IMR-90 (cell line): Measurements from ENCODE around the gene CDH13. TPM values are rescaled to one million over a fixed set of nuclear protein-coding genes. Genes with fewer than 3 reads are reported as not detected.

Experiments used
- ATAC-seq: fragments of 200-7000 bp; cut with Tn5 transposase; 2 replicates; pipeline ENCODE4 v1.9.1; 2020; ENCODE audit warnings: low read depth, mild to moderate bottlenecking, moderate library complexity
- BruUV-seq: library from RNA; stranded (reverse); fragments of 400-500 nt; replicated peaks from 2 replicates; lab custom pipeline; 2021; lab: Mats Ljungman, UMichigan
- CTCF ChIA-PET: fragments of 300-600 bp; formaldehyde crosslinking; extraction: SDS; loops from one replicate; lab custom pipeline; 2021; ENCODE audit warnings: antibody characterized with exemption; lab: Yijun Ruan, JAX
- POLR2A ChIA-PET: fragments of 300-600 bp; sonication (Branson Sonifier 250); formaldehyde crosslinking; loops from one replicate; lab custom pipeline; 2022; ENCODE audit warnings: antibody characterized with exemption; ENCODE audit not compliant: unreplicated experiment; lab: Charles Lee
- DNase-seq: peaks from one replicate; pipeline ENCODE4 v3.0.0; 2013
- H2AFZ ChIP-seq: replicated peaks from 2 replicates; pipeline ENCODE3; 2013; ENCODE audit warnings: low read length, mild to moderate bottlenecking; ENCODE audit not compliant: poor library complexity
- H2AK5ac ChIP-seq: 2 replicates; pipeline ENCODE4 v1.6.1; 2013; ENCODE audit warnings: low read depth, low read length, inconsistent platforms
- H2AK9ac ChIP-seq: replicated peaks from 2 replicates; pipeline ENCODE3; 2013; ENCODE audit warnings: mild to moderate bottlenecking, low read depth, low read length, moderate library complexity; ENCODE audit not compliant: poor library complexity
- H2BK120ac ChIP-seq: 2 replicates; pipeline ENCODE4 v1.6.1; 2013; ENCODE audit warnings: low read depth, low read length, inconsistent platforms
- H2BK15ac ChIP-seq: 3 replicates; pipeline ENCODE4 v1.6.1; 2013; ENCODE audit warnings: low read depth, low read length, inconsistent platforms
- H2BK20ac ChIP-seq: 2 replicates; pipeline ENCODE4 v1.6.1; 2013; ENCODE audit warnings: low read depth, mild to moderate bottlenecking, inconsistent platforms, low read length, moderate library complexity
- H2BK5ac ChIP-seq: 2 replicates; pipeline ENCODE4 v1.6.1; 2013; ENCODE audit warnings: mild to moderate bottlenecking, low read depth, low read length, inconsistent platforms; ENCODE audit not compliant: poor library complexity, severe bottlenecking
- H3K14ac ChIP-seq: replicated peaks from 2 replicates; pipeline ENCODE4 v1.6.1; 2013; ENCODE audit warnings: low read depth, low read length, inconsistent platforms
- H3K18ac ChIP-seq: 2 replicates; pipeline ENCODE4 v1.6.1; 2013; ENCODE audit warnings: low read depth, low read length, control low read depth
- H3K23ac ChIP-seq: 2 replicates; pipeline ENCODE4 v1.6.1; 2013; ENCODE audit warnings: low read depth, low read length, inconsistent platforms
- H3K27ac ChIP-seq: 2 replicates; pipeline ENCODE4 v1.5.1; 2013; ENCODE audit warnings: mild to moderate bottlenecking, control low read depth, low read length; ENCODE audit not compliant: insufficient read depth
- H3K27me3 ChIP-seq: 2 replicates; pipeline ENCODE4 v1.6.1; 2013; ENCODE audit warnings: low read length; ENCODE audit not compliant: control insufficient read depth, insufficient read depth
- H3K36me3 ChIP-seq: 2 replicates; pipeline ENCODE4 v1.6.1; 2013; ENCODE audit warnings: low read length, mixed read lengths; ENCODE audit not compliant: control insufficient read depth, insufficient read depth
- H3K4ac ChIP-seq: 2 replicates; pipeline ENCODE4 v1.6.1; 2013; ENCODE audit warnings: low read depth, low read length, inconsistent platforms
- H3K4me1 ChIP-seq: 2 replicates; pipeline ENCODE4 v1.6.1; 2013; ENCODE audit warnings: low read length, mixed read lengths; ENCODE audit not compliant: control insufficient read depth, insufficient read depth
- H3K4me2 ChIP-seq: 2 replicates; pipeline ENCODE4 v1.6.1; 2013; ENCODE audit warnings: low read depth, mild to moderate bottlenecking, control low read depth, low read length, moderate library complexity
- H3K4me3 ChIP-seq: 2 replicates; pipeline ENCODE4 v1.5.1; 2013; ENCODE audit warnings: low read depth, mild to moderate bottlenecking, control low read depth, low read length, moderate library complexity; ENCODE audit not compliant: insufficient read depth
- H3K56ac ChIP-seq: 2 replicates; pipeline ENCODE4 v1.6.1; 2013; ENCODE audit warnings: low read length, inconsistent platforms; ENCODE audit not compliant: insufficient read depth; ENCODE audit errors: extremely low read depth
- H3K79me1 ChIP-seq, 2 experiments: 2 replicates each; pipeline ENCODE4 v1.6.1; 2013; ENCODE audit warnings: low read length in 2 of 2, inconsistent platforms in 1 of 2, low read depth in 1 of 2
- H3K9ac ChIP-seq: 2 replicates; pipeline ENCODE4 v1.6.1; 2013; ENCODE audit warnings: low read depth, low read length, control low read depth
- H3K9me1 ChIP-seq: 2 replicates; pipeline ENCODE4 v1.6.1; 2013; ENCODE audit warnings: low read length, inconsistent platforms; ENCODE audit not compliant: insufficient read depth
- H3K9me3 ChIP-seq: 2 replicates; pipeline ENCODE4 v1.6.1; 2013; ENCODE audit warnings: low read length; ENCODE audit not compliant: control insufficient read depth, insufficient read depth
- H4K20me1 ChIP-seq: 2 replicates; pipeline ENCODE4 v1.6.1; 2013; ENCODE audit warnings: low read length, inconsistent platforms; ENCODE audit not compliant: insufficient read depth
- H4K5ac ChIP-seq: 2 replicates; pipeline ENCODE4 v1.6.1; 2013; ENCODE audit warnings: mild to moderate bottlenecking, low read depth, low read length, control low read depth
- H4K8ac ChIP-seq, 2 experiments: 2 replicates each; pipeline ENCODE4 v1.6.1; 2013; ENCODE audit warnings: low read depth in 2 of 2, low read length in 2 of 2, control low read depth in 1 of 2, inconsistent platforms in 1 of 2
- H4K91ac ChIP-seq: 2 replicates; pipeline ENCODE4 v1.6.1; 2013; ENCODE audit warnings: low read depth, low read length, inconsistent platforms; ENCODE audit not compliant: insufficient read depth
- CHD1 ChIP-seq: IDR thresholded peaks from 2 replicates; pipeline ENCODE4 v1.6.1; 2012; ENCODE audit warnings: low read depth, low read length, improper control_type of control experiment
- ELK1 ChIP-seq: fragments of 150-350 bp; IDR thresholded peaks from 2 replicates; pipeline ENCODE4 v1.6.1; 2016; ENCODE audit warnings: low read depth, mild to moderate bottlenecking, low read length, moderate library complexity, borderline replicate concordance
- MAZ ChIP-seq: IDR thresholded peaks from 2 replicates; pipeline ENCODE4 v1.6.1; 2012; ENCODE audit warnings: low read depth, mild to moderate bottlenecking, low read length, improper control_type of control experiment, moderate library complexity, borderline replicate concordance
- MXI1 ChIP-seq: IDR thresholded peaks from 2 replicates; pipeline ENCODE4 v1.6.1; 2012; ENCODE audit warnings: low read depth, mild to moderate bottlenecking, low read length, moderate library complexity, borderline replicate concordance
- SMC3 ChIP-seq: fragments of 150-350 bp; IDR thresholded peaks from 2 replicates; pipeline ENCODE4 v1.6.1; 2016; ENCODE audit warnings: low read depth, mild to moderate bottlenecking, antibody characterized with exemption, low read length, moderate library complexity
- USF2 ChIP-seq: fragments of 150-350 bp; IDR thresholded peaks from 2 replicates; pipeline ENCODE4 v1.6.1; 2017; ENCODE audit warnings: mild to moderate bottlenecking, antibody characterized with exemption, low read length, low read depth
- WGBS, 2 experiments: methylation state at CpG; one replicate each; pipeline versions ENCODE4 v1.1.5 to v1.1.7; 2013; ENCODE audit warnings: missing lambda C conversion rate in 2 of 2; ENCODE audit not compliant: insufficient read length in 1 of 2; ENCODE audit errors: extremely low coverage in 2 of 2; 5-methylcytosine and 5-hydroxymethylcytosine counted together
- dilution Hi-C: fragments of 300-500 bp; cut with HindIII; formaldehyde crosslinking; loops from one replicate; pipeline ENCODE4 v1.14.3; 2018; ENCODE audit warnings: low sequenced_read_pairs; ENCODE audit not compliant: unreplicated experiment
- in situ Hi-C: fragments of 300-500 bp; cut with MboI; formaldehyde crosslinking; loops from 3 replicates; pipeline ENCODE4 v1.14.3; 2019; ENCODE audit warnings: low sequenced_read_pairs, inconsistent platforms, mixed read lengths
- intact Hi-C: fragments of 100-400 bp; cut with micrococcal nuclease; formaldehyde crosslinking; loops from 2 replicates; pipeline ENCODE4 v1.10.0; 2022
- polyA plus RNA-seq, 3 experiments: library from polyadenylated mRNA; depleted of rRNA; stranded (reverse); fragments of >200 nt; gene quantifications; 2 replicates each; pipeline ENCODE4 v1.2.3, GENCODE V29; 2012; ENCODE audit warnings: low replicate concordance in 1 of 3
- total RNA-seq: library from RNA; depleted of rRNA; stranded (reverse); fragments of >200 nt; gene quantifications from 2 replicates; pipeline ENCODE4 v1.2.3, GENCODE V29; 2012

Gene CDH13
- total and polyA plus RNA-seq, 2 of the 4 experiments (the other 2 are of a cell fraction) = 61.6 to 74.7 TPM

- H3K4me1 ChIP-seq = no peaks in the 10 kb centered on the region
- no peak for ATAC-seq
- no peaks in the 10 kb centered on the region for H3K36me3 ChIP-seq
- no peak overlapping the region for H4K8ac ChIP-seq
- intact Hi-C loops (no loop called here), in situ Hi-C loops (no loop called here), dilution Hi-C loops (no loop called here)
- no peaks in the 10 kb centered on the region for H3K9me1 ChIP-seq
- no peaks in the 10 kb centered on the region for H4K20me1 ChIP-seq
- no peak overlapping the region for H2BK120ac ChIP-seq
- POLR2A ChIA-PET = no interaction called here
- H2BK20ac ChIP-seq = no peak overlapping the region
- CTCF ChIA-PET = no interaction called here
- H3K27me3 ChIP-seq = no peaks in the 10 kb centered on the region
- DNase-seq = no peak
- no peak overlapping the region for H2AK9ac ChIP-seq
- no peak overlapping the region for H3K23ac ChIP-seq
- H3K9ac ChIP-seq = no peak overlapping the region
- no peak overlapping the region for H4K91ac ChIP-seq
- no peak overlapping the region for H2AFZ ChIP-seq
- no peak overlapping the region for H4K5ac ChIP-seq
- H3K4me3 ChIP-seq = no peak overlapping the region
- no peak overlapping the region for H3K14ac ChIP-seq
- WGBS, 2 experiments = 82% methylated on average over 3 of the region's 6 CpGs; no CpG with 5 or more reads in 1 of the 2 experiments
- H3K27ac ChIP-seq = no peak overlapping the region
- H3K4me2 ChIP-seq = no peak overlapping the region
- no peak overlapping the region for H3K18ac ChIP-seq
- H3K79me1 ChIP-seq = no peaks in the 10 kb centered on the region
- H3K4ac ChIP-seq = no peak overlapping the region
- no peak for TF ChIP-seq SMC3
- TF ChIP-seq MXI1 = no peak
- TF ChIP-seq CHD1 = no peak
- TF ChIP-seq USF2 = no peak
- no peak for TF ChIP-seq ELK1
- no peak for TF ChIP-seq MAZ
- BruUV-seq = no TSS peak
- H2AK5ac ChIP-seq = no peak overlapping the region
- no peak overlapping the region for H2BK15ac ChIP-seq
- H3K9me3 ChIP-seq = no peaks in the 10 kb centered on the region
- H3K56ac ChIP-seq = no peak overlapping the region
- H2BK5ac ChIP-seq = no peak overlapping the region
Observed at GRCh38 chr16:83630979-83631378, 1004.2 kb downstream of the CDH13 start.
